Natural killer cell (primary cell): Measurements from ENCODE around the gene UFC1. TPM values are rescaled to one million over a fixed set of nuclear protein-coding genes. Genes with fewer than 3 reads are reported as not detected.

Experiments used
- ATAC-seq, 3 donors: fragments of 150-1000 bp in 2 of 3; fragments of 200-7000 bp in 1 of 3; cut with Tn5 transposase; 1 replicate in 1 of 3; 2 replicates in 2 of 3; pipeline ENCODE4 v1.10.0; 2021; ENCODE audit warnings: mild to moderate bottlenecking in 2 of 3, moderate library complexity in 2 of 3
- DNase-seq, 2 donors: peaks; one replicate each; pipeline versions ENCODE4 v3.0.0 to v3.0.0-alpha.2; 2013 to 2021; ENCODE audit warnings: mixed read lengths in 1 of 2
- H3K27ac ChIP-seq: one replicate; pipeline ENCODE4 v1.5.1; 2013; ENCODE audit warnings: mild to moderate bottlenecking, low read length
- H3K27me3 ChIP-seq: one replicate; pipeline ENCODE4 v1.6.1; 2013; ENCODE audit warnings: low read length; ENCODE audit not compliant: control insufficient read depth, insufficient read depth
- H3K36me3 ChIP-seq: one replicate; pipeline ENCODE4 v1.6.1; 2013; ENCODE audit warnings: low read length; ENCODE audit not compliant: control insufficient read depth, insufficient read depth
- H3K4me1 ChIP-seq: one replicate; pipeline ENCODE4 v1.6.1; 2013; ENCODE audit warnings: low read length; ENCODE audit not compliant: control insufficient read depth, insufficient read depth
- H3K4me3 ChIP-seq: one replicate; pipeline ENCODE4 v1.5.1; 2013; ENCODE audit warnings: low read length
- H3K9me3 ChIP-seq: one replicate; pipeline ENCODE4 v1.6.1; 2013; ENCODE audit warnings: low read length; ENCODE audit not compliant: control insufficient read depth, insufficient read depth
- H3K27ac Mint-ChIP-seq, 2 donors: one replicate each; pipeline ENCODE4 v1.8.0; 2022; ENCODE audit warnings: mild to moderate bottlenecking in 2 of 2, mixed read lengths in 2 of 2, moderate library complexity in 1 of 2
- H3K27me3 Mint-ChIP-seq, 2 donors: one replicate each; pipeline ENCODE4 v1.8.0; 2022; ENCODE audit warnings: low read depth in 2 of 2, mixed read lengths in 2 of 2
- H3K36me3 Mint-ChIP-seq: one replicate; pipeline ENCODE4 v1.8.0; 2022; ENCODE audit warnings: mixed read lengths
- H3K4me1 Mint-ChIP-seq, 2 donors: one replicate each; pipeline ENCODE4 v1.8.0; 2022; ENCODE audit warnings: mixed read lengths in 2 of 2
- H3K4me3 Mint-ChIP-seq: one replicate; pipeline ENCODE4 v1.8.0; 2022; ENCODE audit warnings: mild to moderate bottlenecking, moderate library complexity, mixed read lengths
- H3K9me3 Mint-ChIP-seq, 2 donors: one replicate each; pipeline ENCODE4 v1.8.0; 2022; ENCODE audit warnings: mixed read lengths in 2 of 2
- CTCF ChIP-seq: fragments of 200-600 bp; IDR thresholded peaks from one replicate; pipeline ENCODE4 v1.8.0; 2022; ENCODE audit warnings: antibody characterized with exemption
- WGBS: methylation state at CpG from one replicate; pipeline ENCODE4 v1.1.7; 2013; ENCODE audit warnings: missing lambda C conversion rate; ENCODE audit not compliant: insufficient coverage; 5-methylcytosine and 5-hydroxymethylcytosine counted together
- intact Hi-C: fragments of 100-400 bp; cut with micrococcal nuclease; formaldehyde crosslinking; loops from one replicate; pipeline ENCODE4 v1.14.2; 2022
- total RNA-seq, 4 donors: library from RNA; stranded (reverse); fragments of 120-200 nt in 1 of 4; gene quantifications; one replicate each; pipeline versions ENCODE4 v1.2.3 to v1.2.4, GENCODE V29; 2013 to 2022

Gene UFC1
- total RNA-seq, 3 donors from 2014 or later (not counting 1 experiment from before 2014, with no cell fraction given) = 109 to 155 (median 117) TPM

- H3K36me3 ChIP-seq = peaks cover 32% of the 10 kb centered on the region
- H3K4me3 ChIP-seq = peak within 1 kb of the TSS; percentile 96
- Mint-ChIP-seq H3K4me3 (peak within 1 kb of the TSS; percentile 95), H3K9me3 (no peaks in the 10 kb centered on the region), H3K36me3 (peaks cover 8% of the 10 kb centered on the region), H3K27ac (peak within 1 kb of the TSS; percentile 88 to 96), H3K4me1 (peaks cover 39 to 46% of the 10 kb centered on the region in 2 donors), H3K27me3 (no peaks in the 10 kb centered on the region)
- DNase-seq (peak; percentile 85 to 93), ATAC-seq (peak; percentile 77 to 89 (median 85))
- TF ChIP-seq CTCF = no peak
- peak within 1 kb of the TSS; percentile 88 for H3K27ac ChIP-seq
- WGBS = under 1% methylated on average over 58 of the region's 58 CpGs
- H3K27me3 ChIP-seq = no peaks in the 10 kb centered on the region
- H3K4me1 ChIP-seq = peaks cover 38% of the 10 kb centered on the region
- intact Hi-C loops = loop anchor here (1.0 to 2.0 kb wide), 2 partner anchors 14 to 35 kb away; partner anchors contain the start of genes DEDD and UFC1
- no peaks in the 10 kb centered on the region for H3K9me3 ChIP-seq
Measured at GRCh38 chr1:161117759-161118581, 35.8 kb upstream of the UFC1 start, which contains the start of the genes NIT1 and PFDN2. Gene NIT1 (plus strand): TSS chr1:161118105. CDS start chr1:161118177, 72 bp downstream. Gene PFDN2 (minus strand): TSS chr1:161118037. CDS start chr1:161118026, 11 bp downstream.

DNA sequence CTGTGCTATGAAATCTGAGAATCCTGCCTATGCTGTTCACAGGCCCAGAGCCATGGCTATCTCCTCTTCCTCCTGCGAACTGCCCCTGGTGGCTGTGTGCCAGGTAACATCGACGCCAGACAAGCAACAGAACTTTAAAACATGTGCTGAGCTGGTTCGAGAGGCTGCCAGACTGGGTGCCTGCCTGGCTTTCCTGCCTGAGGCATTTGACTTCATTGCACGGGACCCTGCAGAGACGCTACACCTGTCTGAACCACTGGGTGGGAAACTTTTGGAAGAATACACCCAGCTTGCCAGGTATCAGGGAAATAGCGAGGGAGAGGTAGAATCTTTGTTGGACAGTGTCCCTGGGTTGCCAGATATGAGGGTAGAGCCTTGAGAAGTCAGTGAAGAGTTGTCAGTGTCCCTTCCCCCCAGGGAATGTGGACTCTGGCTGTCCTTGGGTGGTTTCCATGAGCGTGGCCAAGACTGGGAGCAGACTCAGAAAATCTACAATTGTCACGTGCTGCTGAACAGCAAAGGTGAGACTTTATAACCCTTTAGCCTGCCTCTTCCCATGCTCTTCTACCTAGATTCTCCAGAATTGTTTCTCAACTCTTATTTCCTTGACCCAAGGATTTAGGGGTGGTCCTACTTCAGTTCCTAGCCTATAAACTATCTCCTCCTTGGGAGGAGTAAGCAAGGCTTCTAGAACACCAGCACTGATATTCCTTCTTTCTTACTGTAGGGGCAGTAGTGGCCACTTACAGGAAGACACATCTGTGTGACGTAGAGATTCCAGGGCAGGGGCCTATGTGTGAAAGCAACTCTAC, 34.5 kb upstream of the UFC1 start:
- H3K9me3 ChIP-seq = no peaks in the 10 kb centered on the region
- ATAC-seq (peak; percentile 67 to 81 (median 74)), DNase-seq (peak; percentile 50 to 86)
- Mint-ChIP-seq H3K4me3 (peak overlapping the region; percentile 95), H3K36me3 (peaks cover 8% of the 10 kb centered on the region), H3K4me1 (peaks cover 33 to 43% of the 10 kb centered on the region in 2 donors), H3K9me3 (no peaks in the 10 kb centered on the region), H3K27me3 (no peaks in the 10 kb centered on the region), H3K27ac (peak overlapping the region; percentile 88 to 96)
- peaks cover 38% of the 10 kb centered on the region for H3K4me1 ChIP-seq
- H3K4me3 ChIP-seq = no peak overlapping the region
- WGBS = 73% methylated on average over 10 of the region's 10 CpGs
- H3K27ac ChIP-seq = peak overlapping the region; percentile 66
- H3K36me3 ChIP-seq = peaks cover 42% of the 10 kb centered on the region
- H3K27me3 ChIP-seq = no peaks in the 10 kb centered on the region
- TF ChIP-seq CTCF = peak; percentile 57
- intact Hi-C loops = loop anchor here (2.0 kb wide), 1 partner anchor 34 kb away; the partner anchor contains the start of gene UFC1

GRCh38 chr1:161121042-161121650, 32.6 kb upstream of the UFC1 start:
- peaks cover 8% of the 10 kb centered on the region for H3K36me3 Mint-ChIP-seq
- Histone ChIP-seq H3K27ac (no peak overlapping the region), H3K27me3 (no peaks in the 10 kb centered on the region), H3K36me3 (peaks cover 45% of the 10 kb centered on the region), H3K9me3 (no peaks in the 10 kb centered on the region), H3K4me1 (peaks cover 33% of the 10 kb centered on the region), H3K4me3 (no peak overlapping the region)
- H3K27me3 Mint-ChIP-seq = no peaks in the 10 kb centered on the region
- no peak for ATAC-seq
- TF ChIP-seq CTCF = no peak
- peaks cover 28 to 42% of the 10 kb centered on the region in 2 donors for H3K4me1 Mint-ChIP-seq
- no peak for DNase-seq
- WGBS = 94% methylated on average over 2 of the region's 3 CpGs
- peak overlapping the region; percentile 5 to 19 for H3K27ac Mint-ChIP-seq
- no peak overlapping the region for H3K4me3 Mint-ChIP-seq
- no peaks in the 10 kb centered on the region for H3K9me3 Mint-ChIP-seq
- intact Hi-C loops = no loop called here
